DMS53 treated with DMSO at 0.1 percent for 48 hours (cell line): ENCODE measurements around the gene FOXO3.

Source experiments
- DNase-seq: peaks from one replicate; lab custom pipeline; 2025; ENCODE audit not compliant: unreplicated experiment; lab: John Stamatoyannopoulos, UW

FOXO3 gene

DNA sequence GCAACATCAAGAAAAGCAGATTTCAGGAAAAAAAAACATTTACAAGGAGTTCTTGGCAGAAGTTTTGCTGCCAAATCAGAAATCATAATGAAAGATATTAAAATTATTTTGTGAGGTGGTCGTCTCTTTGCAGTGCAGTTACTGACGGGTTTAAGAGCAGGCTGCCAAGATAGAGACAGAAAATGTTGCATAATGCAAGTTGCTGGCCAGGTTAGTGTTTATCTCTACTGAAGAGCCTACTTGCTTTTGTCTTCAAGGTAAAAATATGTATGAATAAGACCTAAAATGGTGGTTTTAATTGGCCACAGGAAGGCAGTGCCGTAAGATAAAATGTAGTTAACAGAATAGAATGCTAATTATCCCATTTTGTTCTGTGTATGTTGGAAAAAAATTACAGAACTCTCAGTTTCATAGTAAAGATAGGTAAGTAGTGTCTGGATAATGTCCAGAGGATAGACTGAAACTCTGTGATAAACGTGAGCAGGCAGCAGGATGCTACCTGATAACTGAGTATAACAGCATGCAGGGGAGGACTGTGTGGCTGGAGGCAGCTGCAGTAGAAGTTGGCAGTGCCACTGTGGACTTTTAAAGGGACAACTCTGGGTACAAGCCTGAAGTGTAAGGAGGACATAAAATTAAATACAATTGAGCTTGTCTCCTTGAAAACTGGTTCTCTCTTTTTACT lies 13.9 kb downstream of the FOXO3 start:
- no peak for DNase-seq

DNA sequence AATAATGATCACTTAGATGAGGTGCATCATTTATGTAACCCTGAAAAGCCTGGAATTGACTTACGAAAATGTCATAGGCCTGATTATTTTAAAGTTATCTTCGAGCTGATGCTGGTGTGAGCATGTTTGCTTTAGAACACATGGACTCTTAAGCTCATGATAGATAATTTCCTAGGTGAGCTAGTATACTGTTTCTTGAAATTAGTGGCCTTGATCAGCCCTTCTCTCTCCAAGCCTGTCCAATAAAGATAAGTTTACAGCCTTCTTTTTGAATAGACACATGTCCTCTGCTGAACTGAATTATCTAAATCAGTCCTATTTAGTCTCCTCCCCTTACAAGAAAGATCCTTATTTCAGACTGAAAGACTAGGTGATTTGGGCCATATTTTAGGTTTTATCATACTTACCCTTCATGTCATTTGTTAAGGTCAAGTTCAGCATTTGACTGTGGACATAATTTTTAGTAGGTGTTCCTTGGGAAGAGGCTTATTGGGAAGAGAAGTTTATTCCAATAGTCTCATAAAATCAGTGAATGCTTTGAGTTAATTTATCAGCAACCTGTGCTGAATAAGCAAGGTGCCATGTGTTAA lies 15.3 kb downstream of the FOXO3 start:
- DNase-seq: no peak

DNA sequence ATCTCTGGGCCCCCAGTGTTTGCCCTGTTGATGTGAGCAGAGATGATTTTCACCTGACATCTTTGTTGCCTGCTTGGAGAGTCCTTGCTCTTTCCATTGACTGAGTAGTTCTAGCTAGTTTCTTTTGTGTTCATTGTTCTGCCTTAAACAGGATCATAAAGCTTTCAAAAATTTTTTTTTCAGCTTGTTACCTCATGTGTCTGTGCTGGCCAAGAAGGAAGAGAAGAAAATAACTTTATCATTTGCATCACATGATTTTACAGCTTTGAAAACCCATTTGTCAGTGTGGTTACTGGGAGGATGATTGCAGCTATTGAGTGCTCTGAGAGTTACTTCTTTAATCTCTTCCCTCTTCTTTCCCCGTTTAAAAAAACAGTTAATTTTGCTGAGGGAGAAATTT lies 16.0 kb downstream of the FOXO3 start:
- no peak for DNase-seq

DNA sequence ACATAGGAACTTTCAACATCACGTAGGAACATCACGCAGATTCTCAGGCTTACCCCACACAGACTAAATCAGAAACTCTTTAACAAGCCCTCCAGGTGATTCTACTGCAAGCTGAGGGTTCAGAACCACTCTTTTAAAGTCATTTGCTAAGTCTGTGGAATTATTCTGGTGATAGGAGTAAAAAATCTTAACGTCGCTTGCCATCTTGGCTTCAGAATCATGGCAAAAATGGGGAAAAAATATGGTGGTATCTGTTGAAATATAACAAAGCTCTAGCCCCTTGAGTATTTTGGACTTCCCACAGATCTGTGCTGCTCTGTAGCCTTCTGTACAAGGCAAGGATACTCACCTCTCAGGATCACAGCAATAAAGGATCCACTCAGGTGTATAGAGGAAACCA lies 17.4 kb downstream of the FOXO3 start:
- no peak for DNase-seq

DNA sequence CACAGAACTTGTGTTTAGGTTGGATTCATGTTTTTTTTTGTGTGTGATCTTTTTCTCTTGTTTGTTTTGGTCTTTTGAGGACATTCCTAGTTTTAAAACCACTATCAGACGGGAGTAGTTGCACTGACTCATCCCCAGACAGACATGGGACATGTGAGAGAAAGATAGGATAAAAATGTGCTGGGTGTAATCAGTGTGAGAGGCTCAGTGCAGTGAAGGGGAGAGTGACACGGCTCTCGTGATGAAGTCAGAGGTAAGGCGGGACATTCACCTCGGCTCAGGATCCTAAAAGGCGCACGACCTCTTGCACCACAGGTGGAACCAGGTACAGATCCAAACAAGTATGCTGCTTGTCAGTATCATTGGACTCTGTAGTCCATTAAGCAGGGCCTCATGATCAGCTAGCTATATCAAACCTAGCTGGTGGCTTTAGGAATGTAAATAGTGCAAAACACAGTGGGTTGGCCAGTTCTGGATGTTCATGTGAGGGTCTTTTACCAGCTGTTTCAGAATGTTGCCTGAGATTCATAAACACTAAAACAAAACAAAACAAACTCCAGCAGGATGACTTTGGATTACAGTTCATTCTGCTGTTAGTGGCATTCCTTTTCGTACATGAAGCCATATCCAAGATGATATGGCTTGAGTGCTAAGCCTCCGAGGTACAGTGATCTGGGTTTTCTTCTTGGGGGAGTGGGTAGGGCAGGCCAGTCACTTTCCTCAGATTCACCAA lies 18.0 kb downstream of the FOXO3 start:
- no peak for DNase-seq

DNA sequence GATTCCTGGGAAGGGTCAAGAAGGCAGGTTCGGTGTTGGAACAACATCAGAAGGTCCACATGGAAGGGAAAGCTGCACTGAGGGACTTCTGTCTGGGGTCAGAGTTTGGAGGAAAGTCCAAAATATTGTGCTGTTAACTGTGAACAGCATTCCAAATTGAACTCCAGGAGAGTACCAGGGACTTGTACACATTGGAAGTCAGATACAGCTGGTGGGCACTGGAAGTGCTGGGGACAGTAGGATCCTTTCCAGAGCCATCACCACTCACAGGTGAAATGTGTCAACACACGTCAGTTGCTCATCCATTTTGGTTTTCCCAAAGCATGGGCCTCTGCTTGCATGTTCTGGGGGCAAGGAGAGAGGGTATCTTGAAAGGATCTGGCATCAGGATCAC lies 18.6 kb downstream of the FOXO3 start:
- DNase-seq: no peak

DNA sequence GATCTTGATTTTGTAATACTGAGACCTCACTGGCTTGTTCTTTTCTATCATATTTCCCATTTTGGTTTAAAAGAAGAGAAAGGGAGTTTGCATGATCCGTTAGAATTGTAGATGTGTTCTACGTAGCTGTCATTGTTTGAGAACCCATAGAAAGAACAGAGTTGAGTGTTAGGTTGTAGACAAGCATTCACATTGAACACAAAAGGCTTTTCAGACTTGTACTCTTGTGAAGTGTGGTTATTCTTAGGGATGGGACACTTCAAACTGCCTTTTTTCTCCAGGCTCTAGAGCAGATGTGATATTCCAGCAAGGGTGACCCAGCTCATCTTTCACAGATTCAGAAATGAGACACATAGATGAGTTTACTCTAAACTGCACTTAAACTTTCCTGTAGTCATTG lies 19.9 kb downstream of the FOXO3 start:
- DNase-seq: no peak

DNA sequence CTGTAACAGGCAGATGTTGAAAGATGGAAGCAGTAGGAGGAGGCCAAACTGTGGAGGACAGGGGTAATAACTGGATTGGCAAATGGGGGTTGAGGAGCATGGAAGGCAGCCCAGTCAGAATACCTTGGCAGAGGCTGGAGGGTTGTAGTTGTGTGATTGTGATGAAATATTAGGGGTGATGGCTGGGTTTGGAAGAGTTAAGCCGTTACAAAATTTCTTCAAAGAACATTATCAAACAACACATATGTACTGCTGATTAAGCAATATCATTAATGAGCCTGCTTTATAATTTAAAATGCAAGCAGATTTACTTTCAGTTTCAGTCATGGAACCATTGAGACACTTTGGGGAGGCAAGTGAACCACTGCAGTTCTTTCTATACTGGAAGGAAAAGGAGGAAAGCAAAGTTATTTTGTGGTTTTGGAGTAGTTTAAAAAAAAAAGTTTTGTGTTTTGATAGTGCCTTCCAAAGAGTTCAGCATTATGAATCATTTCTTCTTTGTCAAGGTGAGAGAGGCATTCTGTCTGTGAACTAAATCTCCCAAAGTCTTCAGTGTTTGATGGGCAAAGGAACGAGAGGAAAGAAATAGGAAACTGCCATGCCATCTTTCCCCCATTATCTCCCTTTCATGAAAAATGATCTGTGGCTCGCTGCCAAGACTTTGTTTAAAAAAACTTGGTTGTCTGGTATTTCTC lies 20.7 kb downstream of the FOXO3 start:
- DNase-seq: no peak

DNA sequence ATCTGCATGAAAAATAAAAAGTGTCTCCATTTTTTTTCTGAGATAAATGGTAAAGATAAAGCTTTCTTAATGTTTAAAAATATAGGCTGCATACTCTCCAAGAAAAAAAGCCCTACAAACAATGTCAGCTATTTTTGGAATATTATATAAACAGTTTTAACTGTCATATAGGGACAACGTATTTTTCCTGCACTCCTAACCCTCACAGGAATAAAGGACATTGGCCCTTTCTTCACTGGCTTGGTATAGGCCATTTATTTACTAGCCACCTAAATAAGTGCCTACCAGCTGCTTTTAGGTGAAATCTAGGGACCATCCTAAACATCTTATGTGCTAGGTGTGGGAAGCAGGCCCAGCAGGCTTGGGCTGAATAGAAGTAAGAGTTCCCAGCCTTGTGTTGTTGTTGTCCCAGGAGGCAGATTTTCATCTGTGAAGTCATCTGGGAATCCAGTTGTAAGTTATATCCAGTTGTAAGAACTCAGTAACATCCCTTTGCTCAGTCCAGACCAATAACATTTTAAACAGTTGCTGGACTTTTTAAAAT lies 21.3 kb downstream of the FOXO3 start:
- no peak for DNase-seq

DNA sequence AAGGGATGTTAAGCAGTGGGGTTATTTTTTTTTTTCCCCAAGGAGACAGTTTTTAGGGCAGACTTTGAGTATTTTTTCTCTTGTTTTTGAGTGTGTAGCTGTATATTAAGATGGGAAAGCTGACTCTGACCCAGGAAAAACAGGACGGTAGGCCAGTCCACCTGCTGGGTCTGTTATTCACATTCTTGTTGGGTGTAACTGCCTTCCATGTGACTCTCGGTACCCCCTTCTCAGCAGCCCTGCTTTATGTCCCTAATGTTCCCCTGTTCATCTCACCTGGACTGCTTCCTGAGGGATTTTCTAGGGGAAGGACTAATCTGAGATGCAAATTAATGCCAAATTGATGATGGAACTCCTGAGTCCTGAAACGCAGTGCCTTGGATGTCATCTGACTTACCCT lies 21.9 kb downstream of the FOXO3 start:
- DNase-seq: no peak

DNA sequence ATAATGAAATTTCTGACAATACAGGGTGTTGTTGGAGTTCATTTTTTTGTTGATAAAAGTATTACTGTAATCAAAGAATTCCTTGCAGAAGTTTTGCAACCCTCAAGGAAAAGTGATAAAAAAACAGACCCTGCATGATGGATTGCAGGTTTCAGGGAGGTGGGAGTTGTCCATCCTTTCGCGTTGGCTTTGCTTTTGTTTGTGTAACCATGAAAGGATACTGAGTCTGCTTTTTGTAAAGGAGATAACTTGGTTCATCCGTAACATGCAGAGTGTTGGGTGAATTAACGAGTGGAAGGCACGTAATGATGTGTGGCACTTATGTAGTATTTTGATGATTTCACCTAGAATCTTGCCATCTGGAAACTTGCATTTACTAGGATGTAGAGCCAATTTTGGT lies 23.6 kb downstream of the FOXO3 start:
- no peak for DNase-seq

DNA sequence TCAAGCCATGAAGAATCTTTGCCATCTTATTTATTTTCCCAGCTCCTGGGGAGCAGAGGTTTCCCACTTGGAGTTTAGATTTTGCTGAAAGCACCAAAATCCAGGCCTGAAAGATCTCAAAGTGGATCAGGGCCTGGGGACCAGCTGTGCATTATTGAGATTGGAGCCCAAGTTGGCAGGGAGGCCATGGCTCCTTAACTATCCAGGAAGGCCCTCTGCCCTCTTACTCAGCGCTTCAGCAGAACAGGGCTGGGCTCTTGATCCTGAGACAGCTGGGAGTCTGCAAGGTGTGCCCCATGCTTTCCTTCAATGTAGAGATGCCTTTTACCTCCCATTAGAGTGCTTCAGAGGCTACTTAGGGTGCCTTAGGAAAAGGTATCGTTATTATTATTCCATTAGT lies 24.6 kb downstream of the FOXO3 start:
- no peak for DNase-seq

DNA sequence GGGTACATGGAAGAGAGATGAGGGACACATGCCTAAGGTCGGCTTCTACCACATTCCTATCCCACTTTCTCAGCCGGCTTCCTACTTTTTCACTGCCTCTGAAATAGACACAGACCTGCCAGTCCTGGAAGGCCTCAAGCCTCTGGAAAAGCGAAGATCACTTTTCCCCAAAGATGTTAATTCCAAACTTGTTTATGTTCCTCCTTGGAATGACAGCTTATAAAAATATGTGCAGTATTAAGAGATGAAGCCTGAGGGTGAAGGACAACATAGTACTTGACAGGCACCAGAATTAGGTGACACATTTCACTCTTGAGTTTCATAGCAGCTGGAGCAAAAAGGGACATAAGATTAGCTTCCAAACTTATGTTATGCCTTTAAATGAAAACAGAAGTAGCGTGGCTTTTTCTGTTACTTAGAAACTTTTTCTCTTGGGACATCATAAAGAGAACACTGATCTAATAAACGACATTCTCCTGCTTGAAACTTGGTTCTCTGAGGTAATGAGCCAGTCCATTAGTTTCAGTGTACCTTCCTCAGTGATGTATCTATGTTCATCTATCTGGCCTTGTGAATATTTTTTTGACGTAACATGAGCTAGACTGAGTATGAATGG lies 25.3 kb downstream of the FOXO3 start:
- DNase-seq: no peak

DNA sequence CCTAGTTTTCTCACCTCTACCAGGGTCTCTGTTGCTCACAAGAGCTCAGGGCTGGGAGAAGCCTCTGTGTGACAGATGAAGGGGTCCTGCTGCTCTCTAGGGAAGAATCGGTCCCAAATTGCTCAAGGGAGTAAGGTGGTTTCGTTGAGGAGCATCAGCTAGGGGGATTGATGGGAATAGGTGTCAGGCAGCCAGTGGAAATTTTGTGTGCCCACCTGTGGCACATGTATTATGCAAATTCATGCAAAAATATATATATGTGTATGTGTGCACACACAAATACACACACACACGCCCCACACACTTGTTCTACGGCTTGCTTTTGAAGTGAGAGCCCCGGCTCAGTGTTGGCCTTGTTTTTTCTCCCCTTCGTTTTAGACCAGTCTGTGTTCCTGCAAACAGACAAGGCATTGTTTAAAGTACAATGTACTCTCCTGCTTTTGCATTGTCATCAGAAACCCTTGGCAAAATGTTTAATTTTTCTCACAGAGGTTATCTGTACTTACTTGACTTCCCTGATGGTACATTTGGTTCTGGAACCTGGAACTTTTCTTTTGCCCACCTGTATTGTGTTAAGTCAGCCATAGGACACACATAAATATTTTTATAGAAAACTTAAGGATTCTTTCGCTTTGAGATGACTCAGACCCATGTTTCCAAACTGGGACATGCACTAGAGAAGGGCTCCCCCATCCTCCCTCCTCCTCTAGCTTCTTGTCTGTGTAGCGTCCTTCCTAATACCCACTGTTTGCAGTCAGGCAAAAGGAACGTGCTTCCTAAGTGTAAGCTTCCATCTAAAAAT lies 26.7 kb downstream of the FOXO3 start:
- DNase-seq: no peak

DNA sequence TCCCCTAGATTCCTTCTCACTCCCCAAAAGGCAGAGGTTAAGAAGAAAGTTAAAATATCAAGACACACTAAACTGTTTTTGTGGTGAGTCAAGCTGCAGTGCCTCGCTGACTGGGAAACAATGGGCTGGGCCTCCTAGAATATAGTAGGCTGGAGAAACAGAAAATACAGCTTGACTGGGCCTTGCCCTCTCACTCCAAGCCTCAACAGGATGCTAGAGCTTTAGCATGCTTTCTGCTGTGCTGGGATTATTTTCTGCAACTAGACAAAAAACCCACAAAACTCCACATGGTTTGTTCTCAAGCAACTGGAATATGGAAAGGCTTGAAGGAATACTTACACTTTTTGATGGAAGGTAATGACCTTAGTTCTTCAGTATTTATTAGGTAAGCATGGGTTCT lies 27.9 kb downstream of the FOXO3 start:
- DNase-seq: no peak

DNA sequence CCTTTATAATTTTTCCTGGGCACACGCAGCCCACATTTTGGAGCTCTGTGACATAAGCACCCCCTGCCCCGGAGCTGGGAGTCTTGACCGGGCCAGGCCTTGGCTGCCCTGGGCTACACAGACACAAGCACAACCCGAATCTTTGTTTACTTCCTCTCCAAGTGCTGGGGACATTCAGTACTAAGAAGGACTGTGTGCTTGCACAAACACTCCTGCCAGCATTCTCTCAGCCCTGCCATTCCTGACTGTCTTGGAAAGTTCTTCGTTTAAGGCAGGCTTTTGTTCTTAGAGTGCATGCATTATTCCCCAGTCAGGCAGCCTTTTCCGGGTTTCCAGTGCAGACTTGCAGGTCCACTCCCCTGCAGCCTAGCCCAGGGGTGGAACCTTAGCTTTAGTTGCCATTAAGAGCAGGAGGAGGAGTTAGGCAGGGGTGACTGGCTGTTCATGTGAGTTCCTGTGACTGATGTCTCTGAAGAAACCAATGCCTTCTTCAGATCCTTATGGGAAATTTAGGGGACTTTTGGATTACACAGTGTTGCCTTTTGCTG lies 28.6 kb downstream of the FOXO3 start:
- peak; percentile 19 for DNase-seq

DNA sequence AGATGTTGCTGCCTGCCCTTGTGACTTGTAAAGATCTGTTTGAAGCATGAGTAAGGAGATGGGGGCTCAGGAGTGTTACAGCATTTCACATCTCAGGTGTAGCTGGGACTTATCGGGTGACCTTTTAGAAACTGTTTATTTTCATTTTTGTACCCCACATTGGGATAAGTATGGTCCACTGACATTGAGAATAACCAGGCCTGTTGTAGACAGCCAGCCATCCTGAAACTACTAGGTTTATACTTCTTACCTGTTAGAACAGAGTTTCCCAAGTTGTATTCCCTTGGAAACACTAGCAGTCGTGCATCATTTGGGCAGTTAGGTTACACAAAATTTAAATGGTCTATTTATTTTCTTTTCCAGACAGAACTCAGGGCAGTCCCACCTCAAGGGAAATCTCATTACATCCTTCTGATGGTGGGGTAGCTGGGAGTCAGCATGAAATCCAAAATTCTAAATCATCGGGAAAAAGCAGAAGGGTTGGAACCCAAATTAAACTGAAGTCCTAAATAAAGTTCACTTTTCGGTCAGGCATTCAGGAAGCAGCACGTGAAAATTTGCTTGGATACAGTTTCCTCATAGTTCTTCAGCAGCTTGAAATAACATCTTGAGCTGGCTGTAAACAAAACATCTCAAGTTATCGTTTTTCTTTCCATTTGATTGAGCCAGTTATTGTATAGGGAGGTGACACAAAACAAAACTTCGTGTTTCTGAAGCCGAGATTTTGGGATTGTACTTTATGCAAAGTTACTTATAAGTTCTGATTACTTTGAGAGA lies 30.5 kb downstream of the FOXO3 start:
- no peak for DNase-seq

DNA sequence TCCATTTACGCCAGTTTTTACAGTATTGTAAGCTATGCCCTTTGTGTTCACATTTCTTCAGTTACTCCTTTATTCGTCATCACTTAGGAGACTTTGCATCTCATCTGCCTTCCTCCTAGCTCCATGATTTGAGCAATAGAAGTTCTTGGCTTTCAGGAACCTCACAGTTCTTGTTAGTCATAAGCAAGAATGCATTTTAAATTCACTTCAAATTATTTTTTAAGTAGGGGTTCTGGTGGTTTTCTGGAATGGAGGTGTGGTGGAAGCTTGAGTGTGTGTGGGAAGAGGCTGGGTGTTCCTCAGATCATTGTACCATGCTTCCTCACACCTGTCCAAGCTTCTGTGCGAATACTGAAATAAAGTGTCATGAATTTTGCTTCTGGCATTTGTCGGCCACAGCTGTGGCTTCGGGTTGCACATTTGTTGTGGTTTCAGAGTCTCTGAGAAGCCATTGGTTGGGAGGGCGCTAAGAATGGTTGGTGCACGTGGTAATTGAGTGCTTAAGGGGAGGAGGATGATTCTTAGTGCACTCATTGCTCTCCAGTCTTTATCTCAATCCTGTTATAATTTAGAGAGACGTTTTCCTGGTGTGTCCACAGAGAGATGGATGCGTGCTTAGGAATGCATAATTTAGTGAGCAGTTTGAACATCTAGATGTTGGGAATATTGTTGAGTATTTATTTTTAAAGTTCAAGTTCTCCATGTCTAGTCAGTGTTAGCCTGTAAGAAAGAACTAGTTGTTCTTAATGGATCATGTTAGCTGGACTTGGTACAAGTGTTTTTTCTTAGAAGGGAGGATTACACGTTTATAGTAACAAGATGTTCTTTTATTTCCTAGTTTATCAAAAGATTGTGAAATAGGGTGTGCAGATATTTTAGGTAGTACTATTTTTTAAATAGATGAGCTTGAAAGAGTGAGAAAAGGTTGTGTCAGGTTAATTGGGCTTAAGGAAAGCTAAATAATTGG lies 31.9 kb downstream of the FOXO3 start:
- no peak for DNase-seq
